ENCODE results near the gene CIC. TPM values are rescaled to one million over a fixed set of nuclear protein-coding genes. Genes with fewer than 3 reads are reported as not detected.
A peak's percentile ranks its signal among the peaks of the same experiment; 100 is the strongest.

Gene CIC
- total RNA-seq, 1 experiment from 2014 or later = 54.0 TPM

DNA sequence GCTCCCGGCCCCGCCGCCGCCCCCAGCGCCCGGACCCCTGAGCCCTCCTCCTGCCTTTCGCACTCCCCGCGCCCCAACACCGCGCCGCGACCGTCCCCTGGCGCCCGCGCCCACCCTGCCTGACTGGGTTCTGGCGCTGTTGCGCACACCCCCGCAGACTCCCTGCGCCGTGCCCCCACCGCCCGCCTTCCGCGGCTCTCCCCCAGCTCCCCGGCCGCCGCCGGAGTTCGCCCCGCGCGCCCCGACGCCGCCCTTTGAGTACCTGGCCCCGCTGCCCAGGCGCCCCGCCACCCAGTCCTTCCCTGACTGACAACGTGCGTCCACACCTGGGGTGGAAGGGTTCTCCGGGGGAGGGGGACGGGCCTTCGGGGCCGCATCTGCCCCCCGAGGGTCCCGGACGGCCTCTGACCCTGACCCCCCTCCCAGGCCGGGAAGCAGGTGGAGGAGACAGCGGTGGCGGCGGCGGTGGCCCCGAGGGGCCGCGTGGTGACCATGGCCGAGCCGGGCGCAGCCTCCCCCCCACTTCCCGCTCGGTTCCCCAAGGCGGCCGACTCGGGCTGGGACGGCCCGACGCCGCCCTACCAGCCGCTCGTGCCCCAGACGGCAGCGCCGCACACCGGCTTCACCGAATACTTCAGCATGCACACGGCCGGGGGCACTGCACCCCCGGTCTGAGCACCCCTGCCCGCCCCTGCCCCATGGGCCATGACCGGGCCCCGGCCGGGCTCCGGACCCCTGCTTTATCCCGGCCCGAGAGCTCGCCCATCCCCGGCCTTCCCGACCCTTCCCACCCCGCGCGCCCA lies 55.0 kb downstream of the CIC start:
- no peaks in the 10 kb centered on the region for H3K27me3 ChIP-seq (ENCODE audit: insufficient read depth, low read length)
- no peak overlapping the region for H2AK5ac ChIP-seq (ENCODE audit: insufficient read length, low read length)
- WGBS (ENCODE audit: extremely low coverage, insufficient read length, low lambda C conversion rate) = no CpG with 5 or more reads among the region's 92 CpGs
- H3K9ac ChIP-seq (ENCODE audit: extremely low read depth, insufficient read length, low read length) = no peak overlapping the region
- H3K4me2 ChIP-seq (ENCODE audit: insufficient read depth, insufficient read length, low read length) = peak overlapping the region; percentile 62
- no peak overlapping the region for H2BK5ac ChIP-seq (ENCODE audit: insufficient read length, low read length)
- H3T11ph ChIP-seq (ENCODE audit: low read length) = no peak overlapping the region
- H2BK15ac ChIP-seq (ENCODE audit: low read depth, low read length) = no peak overlapping the region
- H3K56ac ChIP-seq (ENCODE audit: insufficient read length, low read depth, low read length) = no peak overlapping the region
- peaks cover 47% of the 10 kb centered on the region for H3K27me3 Mint-ChIP-seq (ENCODE audit: low read depth)
- H2AFZ ChIP-seq (ENCODE audit: low read length) = no peak overlapping the region
- peaks cover 8% of the 10 kb centered on the region for H3K79me1 ChIP-seq (ENCODE audit: insufficient read depth, low read depth, low read length, poor library complexity, severe bottlenecking)
- DNase-seq = no peak
- H3K4me3 Mint-ChIP-seq = peak overlapping the region; percentile 80 to 89
- H3K4me1 ChIP-seq (ENCODE audit: insufficient read depth, low read length) = no peaks in the 10 kb centered on the region; the same call in 1 of the 2 replicates
- no peak overlapping the region for H3K23ac ChIP-seq (ENCODE audit: insufficient read length, low read depth, low read length)
- no peak overlapping the region for H4K8ac ChIP-seq (replicated peaks; ENCODE audit: insufficient read length, low read depth, low read length)
- H3K9me3 ChIP-seq (ENCODE audit: control insufficient read depth, low read depth, low read length) = no peaks in the 10 kb centered on the region
- H3K4me1 Mint-ChIP-seq = peaks cover 10 to 17% of the 10 kb centered on the region in 2 experiments
- no peak overlapping the region for H4K5ac ChIP-seq (ENCODE audit: insufficient read length, low read depth, low read length)
- TF ChIP-seq, protein P1, sequence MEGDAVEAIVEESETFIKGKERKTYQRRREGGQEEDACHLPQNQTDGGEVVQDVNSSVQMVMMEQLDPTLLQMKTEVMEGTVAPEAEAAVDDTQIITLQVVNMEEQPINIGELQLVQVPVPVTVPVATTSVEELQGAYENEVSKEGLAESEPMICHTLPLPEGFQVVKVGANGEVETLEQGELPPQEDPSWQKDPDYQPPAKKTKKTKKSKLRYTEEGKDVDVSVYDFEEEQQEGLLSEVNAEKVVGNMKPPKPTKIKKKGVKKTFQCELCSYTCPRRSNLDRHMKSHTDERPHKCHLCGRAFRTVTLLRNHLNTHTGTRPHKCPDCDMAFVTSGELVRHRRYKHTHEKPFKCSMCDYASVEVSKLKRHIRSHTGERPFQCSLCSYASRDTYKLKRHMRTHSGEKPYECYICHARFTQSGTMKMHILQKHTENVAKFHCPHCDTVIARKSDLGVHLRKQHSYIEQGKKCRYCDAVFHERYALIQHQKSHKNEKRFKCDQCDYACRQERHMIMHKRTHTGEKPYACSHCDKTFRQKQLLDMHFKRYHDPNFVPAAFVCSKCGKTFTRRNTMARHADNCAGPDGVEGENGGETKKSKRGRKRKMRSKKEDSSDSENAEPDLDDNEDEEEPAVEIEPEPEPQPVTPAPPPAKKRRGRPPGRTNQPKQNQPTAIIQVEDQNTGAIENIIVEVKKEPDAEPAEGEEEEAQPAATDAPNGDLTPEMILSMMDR (conservative IDR thresholded peaks at IDR 0.05) = no peak; the same call in 2 of the 3 replicates
- peaks cover 0 to 3% (median 0%) of the 10 kb centered on the region in 3 experiments; a peak in 2 of 7 replicates for H3K36me3 Mint-ChIP-seq (ENCODE audit: insufficient read depth in 1 of 3, low read depth in 3 of 3)
- no peak overlapping the region for H4K91ac ChIP-seq (ENCODE audit: insufficient read length, low read depth, low read length)
- no peak overlapping the region for H2BK12ac ChIP-seq (ENCODE audit: insufficient read length, low read depth, low read length)
- H4K20me1 ChIP-seq (ENCODE audit: control insufficient read depth, insufficient read depth, insufficient read length) = no peaks in the 10 kb centered on the region
- no peak overlapping the region for H3K27ac ChIP-seq (ENCODE audit: insufficient read length, low read depth, low read length)
- peak overlapping the region; percentile 54; the same call in 1 of the 2 replicates for H3K14ac ChIP-seq (ENCODE audit: insufficient read depth, low read length)
- H3K27ac Mint-ChIP-seq = no peak overlapping the region
- no peaks in the 10 kb centered on the region for H3K9me3 Mint-ChIP-seq
- H3K18ac ChIP-seq (ENCODE audit: insufficient read length, low read depth, low read length) = no peak overlapping the region
- H3K79me2 ChIP-seq (ENCODE audit: insufficient read depth, low read length) = peaks cover 3% of the 10 kb centered on the region; the same call in 1 of the 2 replicates
- H3K23me2 ChIP-seq (ENCODE audit: insufficient read length, low read depth, low read length, poor library complexity, severe bottlenecking) = peaks cover 19% of the 10 kb centered on the region
- no peak overlapping the region for H2BK120ac ChIP-seq (ENCODE audit: low read depth, low read length, poor library complexity, severe bottlenecking)
- no peak overlapping the region for H3K4ac ChIP-seq (ENCODE audit: low read depth, low read length)
- no peak overlapping the region for H2BK20ac ChIP-seq (ENCODE audit: low read depth, low read length, poor library complexity, severe bottlenecking)
